Common myeloid progenitor, CD34-positive (primary cell): ENCODE results near the gene SPINK8.
A peak's percentile ranks its signal among the peaks of the same experiment; 100 is the strongest.

Experiments
- CTCF ChIA-PET: fragments of 350-600 bp; sonication (Branson Sonifier 250); formaldehyde crosslinking; loops from one replicate; lab custom pipeline; 2021; ENCODE audit warnings: antibody characterized with exemption; lab: Charles Lee
- POLR2A ChIA-PET: fragments of 350-600 bp; sonication (Branson Sonifier 250); formaldehyde crosslinking; loops from one replicate; lab custom pipeline; 2021; ENCODE audit warnings: antibody characterized with exemption; lab: Charles Lee
- DNase-seq, 3 donors: peaks; one replicate each; pipeline versions ENCODE4 v3.0.0 to v3.0.0-alpha.2; 2013
- H3K27ac ChIP-seq, 2 experiments: 1 replicate in 1 of 2; 2 replicates in 1 of 2; pipeline ENCODE4 v1.7.0; 2013; ENCODE audit warnings: inconsistent platforms in 2 of 2, low read length in 2 of 2, mild to moderate bottlenecking in 2 of 2, low read depth in 1 of 2, moderate library complexity in 1 of 2; ENCODE audit not compliant: severe bottlenecking in 2 of 2, insufficient read depth in 1 of 2, poor library complexity in 1 of 2
- H3K27me3 ChIP-seq, 5 experiments: replicated peaks in 2 of 5; 1 replicate in 3 of 5; 2 replicates in 2 of 5; pipeline versions ENCODE4 v1.6.1 to v1.7.0; 2013; ENCODE audit warnings: low read length in 4 of 5, mild to moderate bottlenecking in 2 of 5, moderate library complexity in 2 of 5, inconsistent platforms in 1 of 5; ENCODE audit not compliant: insufficient read depth in 5 of 5, control insufficient read depth in 4 of 5
- H3K36me3 ChIP-seq, 4 experiments: 1 replicate in 2 of 4; 2 replicates in 2 of 4; pipeline versions ENCODE4 v1.6.1 to v1.7.0; 2013; ENCODE audit warnings: low read length in 3 of 4, control low read depth in 1 of 4, mild to moderate bottlenecking in 1 of 4; ENCODE audit not compliant: control insufficient read depth in 4 of 4, insufficient read depth in 4 of 4
- H3K4me1 ChIP-seq, 4 experiments: 1 replicate in 3 of 4; 2 replicates in 1 of 4; pipeline versions ENCODE4 v1.6.1 to v1.7.1; 2013; ENCODE audit warnings: low read length in 3 of 4, mild to moderate bottlenecking in 3 of 4, control low read depth in 1 of 4, inconsistent platforms in 1 of 4, moderate library complexity in 1 of 4; ENCODE audit not compliant: control insufficient read depth in 4 of 4, insufficient read depth in 4 of 4; ENCODE audit errors: control extremely low read depth in 1 of 4
- H3K4me3 ChIP-seq, 7 experiments: 1 replicate in 4 of 7; 2 replicates in 3 of 7; pipeline versions ENCODE4 v1.5.1 to v1.7.0; 2013; ENCODE audit warnings: mild to moderate bottlenecking in 7 of 7, low read length in 6 of 7, moderate library complexity in 6 of 7, inconsistent platforms in 2 of 7, low read depth in 2 of 7, control low read depth in 1 of 7; ENCODE audit not compliant: insufficient read depth in 4 of 7, control insufficient read depth in 1 of 7; ENCODE audit errors: extremely low read depth in 1 of 7
- H3K9me3 ChIP-seq, 5 experiments: 1 replicate in 4 of 5; 2 replicates in 1 of 5; pipeline versions ENCODE4 v1.6.1 to v1.7.1; 2013; ENCODE audit warnings: low read length in 4 of 5, mild to moderate bottlenecking in 2 of 5, inconsistent platforms in 1 of 5, low read depth in 1 of 5, moderate library complexity in 1 of 5; ENCODE audit not compliant: control insufficient read depth in 4 of 5, insufficient read depth in 2 of 5; ENCODE audit errors: control extremely low read depth in 1 of 5
- WGBS: methylation state at CpG from one replicate; pipeline ENCODE4 v1.1.5; 2013; ENCODE audit not compliant: insufficient coverage; 5-methylcytosine and 5-hydroxymethylcytosine counted together

Gene SPINK8

GRCh38 chr3:48306290-48306689, 27.2 kb downstream of the SPINK8 start:
- POLR2A ChIA-PET: no interaction called here
- no peak overlapping the region for H3K4me3 ChIP-seq
- no peaks in the 10 kb centered on the region for H3K27me3 ChIP-seq
- H3K4me1 ChIP-seq: peaks cover 0 to 21% (median 13%) of the 10 kb centered on the region in 4 experiments
- CTCF ChIA-PET: interaction anchor here (0.6 kb wide), 1 partner anchor 16 kb away, joined by 3 read pairs; no protein-coding TSS in a partner anchor
- no peak for DNase-seq
- H3K36me3 ChIP-seq: no peaks in the 10 kb centered on the region
- no peak overlapping the region for H3K27ac ChIP-seq
- no CpG with 5 or more reads among the region's 2 CpGs for WGBS
- no peaks in the 10 kb centered on the region for H3K9me3 ChIP-seq

- Histone ChIP-seq H3K27ac (no peak overlapping the region), H3K4me1 (peaks cover 1 to 26% (median 16%) of the 10 kb centered on the region in 4 experiments), H3K9me3 (no peaks in the 10 kb centered on the region), H3K36me3 (no peaks in the 10 kb centered on the region), H3K4me3 (no peak overlapping the region), H3K27me3 (no peaks in the 10 kb centered on the region)
- ChIA-PET CTCF (interaction anchor here (0.6 kb wide), 2 partner anchors 9 to 15 kb away, joined by 3 read pairs; no protein-coding TSS in a partner anchor), POLR2A (no interaction called here)
- no peak for DNase-seq
- no CpG with 5 or more reads among the region's 2 CpGs for WGBS
Measured at GRCh38 chr3:48305396-48305795, 28.1 kb downstream of the SPINK8 start.

GRCh38 chr3:48303021-48303420, 30.4 kb downstream of the SPINK8 start:
- no peak overlapping the region for H3K4me3 ChIP-seq
- peaks cover 11 to 36% (median 25%) of the 10 kb centered on the region in 4 experiments for H3K4me1 ChIP-seq
- H3K36me3 ChIP-seq: peaks cover 0 to 10% (median 4%) of the 10 kb centered on the region in 4 experiments
- H3K27ac ChIP-seq: no peak overlapping the region
- no peak for DNase-seq
- ChIA-PET CTCF (no interaction called here), POLR2A (no interaction called here)
- no peaks in the 10 kb centered on the region for H3K9me3 ChIP-seq
- H3K27me3 ChIP-seq: no peaks in the 10 kb centered on the region
- 100% methylated on average over 1 of the region's 2 CpGs for WGBS

GRCh38 chr3:48301800-48302166, 31.7 kb downstream of the SPINK8 start:
- Histone ChIP-seq H3K4me3 (peak overlapping the region; percentile 58 to 89 (median 77)), H3K4me1 (peaks cover 11 to 29% (median 22%) of the 10 kb centered on the region in 4 experiments), H3K27me3 (no peaks in the 10 kb centered on the region), H3K27ac (peak overlapping the region; percentile 90 to 95), H3K36me3 (peaks cover 8 to 22% (median 13%) of the 10 kb centered on the region in 4 experiments), H3K9me3 (no peaks in the 10 kb centered on the region)
- 0% methylated on average over 10 of the region's 10 CpGs for WGBS
- DNase-seq: peak in 1 of 3 donors; percentile 54
- CTCF ChIA-PET: no interaction called here
- POLR2A ChIA-PET: no interaction called here

GRCh38 chr3:48301020-48301799, 32.3 kb downstream of the SPINK8 start, which contains the start of gene NME6:
NME6 (minus strand) TSS chr3:48301367.
- peak within 1 kb of the TSS; percentile 58 to 89 (median 77) for H3K4me3 ChIP-seq
- peaks cover 11 to 23% (median 20%) of the 10 kb centered on the region in 4 experiments for H3K4me1 ChIP-seq
- ChIA-PET POLR2A (no interaction called here), CTCF (interaction anchor here (1.2 to 1.6 kb wide), 4 partner anchors 14 to 135 kb away, joined by 3 to 6 read pairs (median 4); no protein-coding TSS in a partner anchor)
- no peaks in the 10 kb centered on the region for H3K27me3 ChIP-seq
- peak; percentile 92 to 93 (median 93) for DNase-seq
- WGBS: 0% methylated on average over 61 of the region's 70 CpGs
- H3K27ac ChIP-seq: peak within 1 kb of the TSS; percentile 90 to 95
- H3K36me3 ChIP-seq: peaks cover 10 to 28% (median 16%) of the 10 kb centered on the region in 4 experiments
- H3K9me3 ChIP-seq: no peaks in the 10 kb centered on the region

- no peaks in the 10 kb centered on the region for H3K9me3 ChIP-seq
- DNase-seq: peak; percentile 48 to 84 (median 75)
- 47% methylated on average over 13 of the region's 13 CpGs for WGBS
- ChIA-PET POLR2A (no interaction called here), CTCF (interaction anchor here (0.9 to 2.0 kb wide), 7 partner anchors 15 to 140 kb away, joined by 3 to 6 read pairs (median 3); partner anchors contain the start of genes CCDC51 and TMA7)
- peaks cover 10 to 35% (median 22%) of the 10 kb centered on the region in 4 experiments for H3K36me3 ChIP-seq
- peak overlapping the region; percentile 90 to 95 for H3K27ac ChIP-seq
- no peaks in the 10 kb centered on the region for H3K27me3 ChIP-seq
- H3K4me1 ChIP-seq: peaks cover 11 to 23% (median 21%) of the 10 kb centered on the region in 4 experiments
- H3K4me3 ChIP-seq: peak overlapping the region; percentile 58 to 89 (median 77)
Measured at GRCh38 chr3:48299746-48300712, 33.4 kb downstream of the SPINK8 start.
